Memory B cell (primary cell): ENCODE measurements around the gene MAGI2.

Experiments
- ATAC-seq: fragments of 150-1000 bp; cut with Tn5 transposase; 2 replicates; pipeline ENCODE4 v1.10.0; 2021; ENCODE audit warnings: low read depth, mild to moderate bottlenecking, moderate library complexity
- DNase-seq, 2 donors: peaks; one replicate each; pipeline ENCODE4 v3.0.0; 2022; ENCODE audit warnings: low spot score in 2 of 2
- H3K27ac Mint-ChIP-seq: one replicate; pipeline ENCODE4 v1.8.0; 2022; ENCODE audit warnings: mild to moderate bottlenecking, moderate library complexity, mixed read lengths
- H3K27me3 Mint-ChIP-seq: one replicate; pipeline ENCODE4 v1.8.0; 2022; ENCODE audit warnings: mixed read lengths
- H3K36me3 Mint-ChIP-seq: one replicate; pipeline ENCODE4 v1.8.0; 2022; ENCODE audit warnings: mild to moderate bottlenecking, mixed read lengths
- H3K4me1 Mint-ChIP-seq: one replicate; pipeline ENCODE4 v1.8.0; 2022; ENCODE audit warnings: mixed read lengths
- H3K4me3 Mint-ChIP-seq: one replicate; pipeline ENCODE4 v1.8.0; 2022; ENCODE audit warnings: mild to moderate bottlenecking, moderate library complexity, mixed read lengths
- H3K9me3 Mint-ChIP-seq: one replicate; pipeline ENCODE4 v1.8.0; 2022; ENCODE audit warnings: mixed read lengths

MAGI2 gene

GRCh38 chr7:78195281-78195680, 1258.2 kb downstream of the MAGI2 start:
- no peak overlapping the region for H3K27ac Mint-ChIP-seq
- no peak overlapping the region for H3K4me3 Mint-ChIP-seq
- H3K9me3 Mint-ChIP-seq, result no peaks in the 10 kb centered on the region
- no peak for ATAC-seq
- peaks cover 2% of the 10 kb centered on the region for H3K4me1 Mint-ChIP-seq
- H3K36me3 Mint-ChIP-seq, result no peaks in the 10 kb centered on the region
- DNase-seq, result no peak
- peaks cover 4% of the 10 kb centered on the region for H3K27me3 Mint-ChIP-seq

- H3K4me1 Mint-ChIP-seq, result peaks cover 2% of the 10 kb centered on the region
- H3K4me3 Mint-ChIP-seq, result no peak overlapping the region
- no peak for ATAC-seq
- no peaks in the 10 kb centered on the region for H3K9me3 Mint-ChIP-seq
- H3K27me3 Mint-ChIP-seq, result peaks cover 4% of the 10 kb centered on the region
- H3K27ac Mint-ChIP-seq, result no peak overlapping the region
- DNase-seq, result no peak
- H3K36me3 Mint-ChIP-seq, result no peaks in the 10 kb centered on the region
Observed at GRCh38 chr7:78194611-78195010, 1258.9 kb downstream of the MAGI2 start.

DNA sequence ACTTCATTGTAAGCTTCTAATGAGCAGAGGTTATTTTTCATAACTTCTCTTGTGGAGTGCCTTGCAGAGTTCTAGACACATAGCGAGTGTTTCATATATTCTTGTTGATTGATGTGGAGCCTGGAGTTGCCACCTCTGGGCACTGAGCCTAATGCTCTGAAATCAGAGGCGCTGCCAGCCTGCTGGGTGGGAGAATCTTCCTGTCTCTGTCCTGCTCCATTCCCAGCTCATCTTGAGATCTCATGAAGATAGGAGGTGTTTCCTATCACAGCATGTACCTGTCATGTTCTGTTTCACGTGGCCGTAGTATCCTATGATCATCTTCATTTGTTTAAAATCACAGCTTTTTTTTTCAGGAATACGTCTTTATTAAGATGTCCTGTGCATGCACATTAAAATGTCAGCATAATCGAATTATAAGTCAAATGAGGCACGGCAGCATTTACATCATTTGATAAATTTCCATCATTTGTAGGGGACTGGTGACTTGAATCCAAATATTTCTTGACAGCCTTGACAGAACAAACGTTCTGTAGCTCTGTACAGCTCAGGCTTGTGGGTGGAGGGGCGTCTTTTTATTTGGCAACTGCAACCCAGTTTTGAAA, 1261.9 kb downstream of the MAGI2 start:
- H3K4me1 Mint-ChIP-seq, result no peaks in the 10 kb centered on the region
- DNase-seq, result no peak
- H3K9me3 Mint-ChIP-seq, result no peaks in the 10 kb centered on the region
- H3K27ac Mint-ChIP-seq, result no peak overlapping the region
- H3K4me3 Mint-ChIP-seq, result no peak overlapping the region
- no peak for ATAC-seq
- H3K36me3 Mint-ChIP-seq, result no peaks in the 10 kb centered on the region
- H3K27me3 Mint-ChIP-seq, result peaks cover 2% of the 10 kb centered on the region

GRCh38 chr7:78189762-78190161, 1263.7 kb downstream of the MAGI2 start:
- peaks cover 3% of the 10 kb centered on the region for H3K27me3 Mint-ChIP-seq
- ATAC-seq (peak; percentile 21), DNase-seq (no peak)
- no peaks in the 10 kb centered on the region for H3K36me3 Mint-ChIP-seq
- H3K4me3 Mint-ChIP-seq, result no peak overlapping the region
- no peaks in the 10 kb centered on the region for H3K9me3 Mint-ChIP-seq
- no peak overlapping the region for H3K27ac Mint-ChIP-seq
- no peaks in the 10 kb centered on the region for H3K4me1 Mint-ChIP-seq

DNA sequence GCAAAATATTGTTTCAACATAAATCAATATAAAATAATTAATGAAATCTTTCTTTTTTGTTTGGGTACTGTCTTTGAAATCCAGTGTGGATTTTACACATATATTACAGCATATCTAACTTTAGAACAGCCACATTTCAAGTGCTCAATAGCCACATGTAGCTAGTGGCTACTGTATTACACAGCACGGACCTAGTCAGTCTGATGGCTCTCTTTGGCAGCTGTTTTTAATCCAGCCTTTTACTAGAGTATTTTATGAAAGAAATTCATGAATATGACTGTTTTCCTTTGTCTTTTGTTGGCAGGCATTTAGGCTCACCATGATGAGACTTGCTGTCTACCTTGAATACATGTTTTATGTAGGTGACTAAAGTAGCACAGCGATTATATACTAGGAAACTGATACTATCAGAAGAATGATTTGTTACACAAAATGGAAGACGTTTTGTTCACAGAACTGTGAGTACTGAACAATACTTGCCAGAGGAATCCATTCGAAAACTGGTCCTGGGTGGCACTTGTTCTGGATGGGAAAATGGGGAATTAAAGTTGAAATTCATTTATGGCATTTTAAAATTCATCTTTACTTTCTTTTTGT, 1268.2 kb downstream of the MAGI2 start:
- Mint-ChIP-seq H3K4me3 (no peak overlapping the region), H3K9me3 (no peaks in the 10 kb centered on the region), H3K4me1 (no peaks in the 10 kb centered on the region), H3K27me3 (peaks cover 3% of the 10 kb centered on the region), H3K27ac (no peak overlapping the region), H3K36me3 (no peaks in the 10 kb centered on the region)
- ATAC-seq (no peak), DNase-seq (no peak)

- Mint-ChIP-seq H3K4me3 (no peak overlapping the region), H3K36me3 (no peaks in the 10 kb centered on the region), H3K4me1 (no peaks in the 10 kb centered on the region), H3K9me3 (no peaks in the 10 kb centered on the region), H3K27ac (no peak overlapping the region), H3K27me3 (peaks cover 3% of the 10 kb centered on the region)
- DNase-seq, result no peak
- no peak for ATAC-seq
Observed at GRCh38 chr7:78184299-78184698, 1269.2 kb downstream of the MAGI2 start.

DNA sequence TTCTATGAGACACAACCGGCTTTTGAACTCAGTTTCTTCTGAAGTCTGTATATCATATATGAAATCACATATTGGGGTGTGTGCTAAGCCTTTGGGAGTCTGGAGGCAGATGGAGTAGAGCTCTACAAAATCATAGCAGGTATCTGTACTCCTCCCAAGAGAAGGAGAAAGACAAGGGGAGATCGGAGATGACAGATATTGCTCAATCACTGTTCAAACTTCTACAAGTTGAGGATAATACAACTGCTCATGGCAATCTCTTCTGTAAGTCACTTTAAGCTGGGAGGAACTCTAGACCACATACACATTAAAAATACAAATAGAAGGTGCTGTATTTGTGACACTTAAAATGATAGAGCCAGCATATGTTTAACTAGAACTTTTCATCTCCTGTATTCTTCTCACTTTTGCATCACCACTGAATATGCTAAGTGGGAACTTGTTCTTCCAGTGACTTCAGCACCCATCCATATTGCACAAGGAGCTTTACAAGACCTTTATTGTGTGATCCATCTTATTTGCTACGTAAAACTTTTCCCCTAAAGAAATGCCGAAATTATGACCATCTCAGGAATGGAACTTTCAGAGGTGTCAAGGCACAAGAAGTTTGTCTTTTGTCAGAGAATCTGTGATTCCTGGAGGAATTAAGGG, 1273.5 kb downstream of the MAGI2 start:
- Mint-ChIP-seq H3K4me3 (no peak overlapping the region), H3K27me3 (peaks cover 3% of the 10 kb centered on the region), H3K9me3 (no peaks in the 10 kb centered on the region), H3K27ac (no peak overlapping the region), H3K4me1 (no peaks in the 10 kb centered on the region), H3K36me3 (no peaks in the 10 kb centered on the region)
- ATAC-seq (no peak), DNase-seq (no peak)

GRCh38 chr7:78179211-78179610, 1274.3 kb downstream of the MAGI2 start:
- peaks cover 3% of the 10 kb centered on the region for H3K27me3 Mint-ChIP-seq
- no peaks in the 10 kb centered on the region for H3K9me3 Mint-ChIP-seq
- H3K27ac Mint-ChIP-seq, result no peak overlapping the region
- no peaks in the 10 kb centered on the region for H3K4me1 Mint-ChIP-seq
- no peaks in the 10 kb centered on the region for H3K36me3 Mint-ChIP-seq
- no peak for DNase-seq
- no peak overlapping the region for H3K4me3 Mint-ChIP-seq
- no peak for ATAC-seq

GRCh38 chr7:78178319-78178718, 1275.1 kb downstream of the MAGI2 start:
- Mint-ChIP-seq H3K4me1 (no peaks in the 10 kb centered on the region), H3K9me3 (no peaks in the 10 kb centered on the region), H3K36me3 (no peaks in the 10 kb centered on the region), H3K27ac (no peak overlapping the region), H3K27me3 (peaks cover 3% of the 10 kb centered on the region), H3K4me3 (no peak overlapping the region)
- no peak for DNase-seq
- no peak for ATAC-seq

DNA sequence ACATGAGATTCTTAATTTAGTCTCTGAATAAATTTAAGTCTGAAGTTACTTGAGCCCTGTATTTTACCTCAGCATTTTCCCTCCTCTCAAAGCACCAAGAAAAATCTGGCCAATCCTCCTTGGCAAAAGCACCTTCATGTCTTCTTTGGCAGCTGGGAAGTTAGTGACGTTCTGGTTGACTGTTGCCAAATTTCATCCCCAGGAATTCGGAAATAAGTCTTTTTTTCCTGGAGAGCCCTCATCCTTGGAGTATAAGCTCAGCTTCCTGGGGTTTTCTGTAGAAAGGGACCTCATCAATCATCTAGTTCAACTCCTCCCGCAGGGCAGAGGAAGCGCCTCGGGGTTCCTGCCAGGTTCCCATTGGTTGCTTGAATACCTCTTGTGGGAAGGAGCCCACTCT, 1277.3 kb downstream of the MAGI2 start:
- no peak for DNase-seq
- no peaks in the 10 kb centered on the region for H3K36me3 Mint-ChIP-seq
- H3K27ac Mint-ChIP-seq, result no peak overlapping the region
- no peak overlapping the region for H3K4me3 Mint-ChIP-seq
- peaks cover 3% of the 10 kb centered on the region for H3K27me3 Mint-ChIP-seq
- ATAC-seq, result no peak
- no peaks in the 10 kb centered on the region for H3K9me3 Mint-ChIP-seq
- no peaks in the 10 kb centered on the region for H3K4me1 Mint-ChIP-seq

DNA sequence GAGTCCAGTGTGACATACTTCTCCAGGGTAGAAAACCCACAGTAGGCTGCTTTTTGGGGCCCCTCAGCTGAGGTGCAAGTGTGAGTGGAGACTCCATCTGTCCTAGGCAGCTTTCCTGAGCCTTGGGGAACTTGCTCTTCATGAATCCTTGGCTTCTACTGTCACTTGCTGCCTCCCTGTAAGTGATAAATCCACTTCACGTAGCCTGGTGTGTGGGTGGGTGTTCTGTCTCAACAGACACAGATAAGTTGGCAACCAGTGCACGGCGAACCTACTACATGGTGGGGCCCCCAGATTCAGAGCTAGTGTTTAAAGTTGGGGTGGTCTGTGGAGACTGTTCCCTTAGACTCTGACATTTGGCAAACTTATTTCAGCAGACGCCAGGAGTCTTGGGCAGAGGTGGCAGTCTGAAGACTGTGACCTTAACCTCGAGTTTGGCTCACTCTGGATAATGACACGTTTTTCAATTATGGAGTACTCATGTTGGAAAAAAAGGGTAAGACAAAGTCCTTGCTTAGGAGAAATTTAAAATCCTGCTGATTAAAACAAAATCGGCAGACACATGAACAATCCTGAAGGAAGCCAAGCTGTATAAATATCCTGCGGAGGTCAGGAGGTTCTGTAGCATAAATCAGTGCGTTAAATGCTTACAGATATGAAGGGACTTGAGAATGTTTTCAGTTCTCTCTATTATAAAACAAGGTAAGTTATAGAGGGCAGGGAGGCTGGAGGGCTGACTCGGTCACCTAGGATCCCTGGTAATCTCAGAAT, 1278.0 kb downstream of the MAGI2 start:
- Mint-ChIP-seq H3K4me3 (no peak overlapping the region), H3K27ac (no peak overlapping the region), H3K36me3 (no peaks in the 10 kb centered on the region), H3K27me3 (peaks cover 3% of the 10 kb centered on the region), H3K4me1 (no peaks in the 10 kb centered on the region), H3K9me3 (no peaks in the 10 kb centered on the region)
- no peak for DNase-seq
- ATAC-seq, result no peak

DNA sequence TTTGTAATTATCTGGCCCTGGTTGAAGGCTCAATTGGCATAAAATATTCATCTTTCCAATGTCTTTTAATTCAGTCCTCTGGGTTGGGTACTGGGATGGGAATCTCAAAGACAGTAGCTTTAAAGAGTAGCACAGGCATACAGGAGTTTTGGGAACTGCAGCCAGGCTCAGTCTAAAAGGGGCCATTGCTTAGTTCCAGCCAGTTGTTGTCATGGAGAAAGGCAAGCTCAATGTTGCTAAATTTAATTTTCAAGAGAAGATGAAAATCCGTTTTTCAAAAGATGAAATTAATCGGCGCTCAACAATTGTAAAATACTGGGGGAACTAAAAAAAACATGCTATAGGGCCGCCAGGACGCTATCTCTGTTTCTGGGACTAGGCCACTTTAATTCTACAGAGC, 1279.8 kb downstream of the MAGI2 start:
- ATAC-seq (no peak), DNase-seq (no peak)
- Mint-ChIP-seq H3K4me3 (no peak overlapping the region), H3K4me1 (no peaks in the 10 kb centered on the region), H3K27me3 (peaks cover 2% of the 10 kb centered on the region), H3K36me3 (no peaks in the 10 kb centered on the region), H3K9me3 (no peaks in the 10 kb centered on the region), H3K27ac (no peak overlapping the region)

DNA sequence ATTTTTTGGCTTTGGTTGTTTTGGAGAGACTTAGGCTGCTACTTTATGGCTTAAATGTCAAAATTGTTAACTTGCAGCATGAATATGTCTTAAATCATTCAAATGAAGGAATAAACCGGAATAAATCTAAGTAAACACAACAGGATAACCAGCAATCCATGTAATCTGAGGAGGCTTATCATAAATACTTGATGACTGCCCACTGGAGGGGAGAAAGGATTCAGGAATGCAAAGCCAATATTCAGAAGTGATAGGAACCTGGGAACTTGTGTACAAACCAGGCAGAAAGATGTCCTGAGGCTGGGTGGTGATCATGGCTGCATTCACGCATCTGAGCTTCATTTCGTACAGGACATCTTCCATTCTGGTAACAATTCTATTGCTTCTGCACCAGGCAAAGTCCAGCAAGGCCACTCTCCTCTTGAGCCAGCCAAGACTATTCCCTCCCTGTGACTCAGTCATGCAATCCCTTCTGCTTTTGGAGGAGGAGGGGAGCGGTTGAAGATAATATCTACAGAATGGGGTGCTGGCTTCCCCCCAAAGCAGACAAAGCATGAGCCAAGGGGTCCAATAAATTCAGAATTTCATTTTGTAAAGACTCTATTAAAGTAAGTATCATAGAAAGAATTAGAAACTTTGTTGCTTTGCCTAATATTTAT, 1280.4 kb downstream of the MAGI2 start:
- H3K4me1 Mint-ChIP-seq, result no peaks in the 10 kb centered on the region
- ATAC-seq (no peak), DNase-seq (no peak)
- H3K27me3 Mint-ChIP-seq, result peaks cover 2% of the 10 kb centered on the region
- H3K9me3 Mint-ChIP-seq, result no peaks in the 10 kb centered on the region
- no peaks in the 10 kb centered on the region for H3K36me3 Mint-ChIP-seq
- H3K27ac Mint-ChIP-seq, result no peak overlapping the region
- H3K4me3 Mint-ChIP-seq, result no peak overlapping the region

GRCh38 chr7:78172267-78172757, 1281.2 kb downstream of the MAGI2 start:
- H3K27me3 Mint-ChIP-seq, result no peaks in the 10 kb centered on the region
- H3K27ac Mint-ChIP-seq, result no peak overlapping the region
- no peaks in the 10 kb centered on the region for H3K4me1 Mint-ChIP-seq
- no peaks in the 10 kb centered on the region for H3K9me3 Mint-ChIP-seq
- no peak overlapping the region for H3K4me3 Mint-ChIP-seq
- ATAC-seq (no peak), DNase-seq (no peak)
- no peaks in the 10 kb centered on the region for H3K36me3 Mint-ChIP-seq
